Memory B cell (primary cell): ENCODE results near the gene PTPN21.

ENCODE experiments used
- ATAC-seq: fragments of 150-1000 bp; cut with Tn5 transposase; 2 replicates; pipeline ENCODE4 v1.10.0; 2021; ENCODE audit warnings: low read depth, mild to moderate bottlenecking, moderate library complexity
- DNase-seq, 2 donors: peaks; one replicate each; pipeline ENCODE4 v3.0.0; 2022; ENCODE audit warnings: low spot score in 2 of 2
- H3K27ac Mint-ChIP-seq: one replicate; pipeline ENCODE4 v1.8.0; 2022; ENCODE audit warnings: mild to moderate bottlenecking, moderate library complexity, mixed read lengths
- H3K27me3 Mint-ChIP-seq: one replicate; pipeline ENCODE4 v1.8.0; 2022; ENCODE audit warnings: mixed read lengths
- H3K36me3 Mint-ChIP-seq: one replicate; pipeline ENCODE4 v1.8.0; 2022; ENCODE audit warnings: mild to moderate bottlenecking, mixed read lengths
- H3K4me1 Mint-ChIP-seq: one replicate; pipeline ENCODE4 v1.8.0; 2022; ENCODE audit warnings: mixed read lengths
- H3K4me3 Mint-ChIP-seq: one replicate; pipeline ENCODE4 v1.8.0; 2022; ENCODE audit warnings: mild to moderate bottlenecking, moderate library complexity, mixed read lengths
- H3K9me3 Mint-ChIP-seq: one replicate; pipeline ENCODE4 v1.8.0; 2022; ENCODE audit warnings: mixed read lengths

PTPN21 gene

GRCh38 chr14:88507208-88507607 is 47.6 kb downstream of the PTPN21 start:
- Mint-ChIP-seq H3K4me3 (no peak overlapping the region), H3K36me3 (no peaks in the 10 kb centered on the region), H3K27ac (no peak overlapping the region), H3K27me3 (peaks cover 7% of the 10 kb centered on the region), H3K4me1 (no peaks in the 10 kb centered on the region), H3K9me3 (no peaks in the 10 kb centered on the region)
- ATAC-seq (no peak), DNase-seq (no peak)

- Mint-ChIP-seq H3K9me3 (no peaks in the 10 kb centered on the region), H3K27me3 (peaks cover 9% of the 10 kb centered on the region), H3K27ac (no peak overlapping the region), H3K4me1 (no peaks in the 10 kb centered on the region), H3K4me3 (no peak overlapping the region), H3K36me3 (no peaks in the 10 kb centered on the region)
- ATAC-seq (no peak), DNase-seq (no peak)
Measured at GRCh38 chr14:88505621-88506020, 49.2 kb downstream of the PTPN21 start.

GRCh38 chr14:88504602-88505001 is 50.2 kb downstream of the PTPN21 start:
- DNase-seq, result no peak
- Mint-ChIP-seq H3K4me3 (no peak overlapping the region), H3K27ac (no peak overlapping the region), H3K4me1 (no peaks in the 10 kb centered on the region), H3K36me3 (no peaks in the 10 kb centered on the region), H3K27me3 (peaks cover 9% of the 10 kb centered on the region), H3K9me3 (no peaks in the 10 kb centered on the region)
- no peak for ATAC-seq

GRCh38 chr14:88503754-88504406 is 50.9 kb downstream of the PTPN21 start:
- DNase-seq (no peak), ATAC-seq (no peak)
- Mint-ChIP-seq H3K27ac (no peak overlapping the region), H3K4me3 (no peak overlapping the region), H3K9me3 (no peaks in the 10 kb centered on the region), H3K4me1 (no peaks in the 10 kb centered on the region), H3K27me3 (peaks cover 5% of the 10 kb centered on the region), H3K36me3 (no peaks in the 10 kb centered on the region)

DNA sequence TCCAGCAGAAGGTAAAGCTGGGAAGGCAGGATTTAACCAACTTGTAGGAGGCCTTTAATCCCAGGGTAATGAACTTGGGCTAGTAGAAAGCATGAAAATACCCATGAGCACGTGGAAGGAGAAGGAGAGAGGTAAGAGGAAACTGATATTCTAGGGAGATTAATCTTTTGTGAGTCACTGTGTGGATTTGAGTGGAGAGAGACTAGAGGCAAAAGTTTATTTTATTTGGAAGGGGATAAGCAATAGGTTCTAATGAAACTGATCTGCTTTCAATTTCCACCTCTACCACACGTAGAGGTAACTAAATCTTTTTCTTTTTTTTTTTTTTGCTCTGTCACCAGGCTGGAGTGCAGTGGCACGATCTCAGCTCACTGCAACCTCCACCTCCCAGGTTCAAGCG is 52.1 kb downstream of the PTPN21 start:
- no peak overlapping the region for H3K27ac Mint-ChIP-seq
- DNase-seq (no peak), ATAC-seq (no peak)
- no peaks in the 10 kb centered on the region for H3K36me3 Mint-ChIP-seq
- no peaks in the 10 kb centered on the region for H3K4me1 Mint-ChIP-seq
- peaks cover 5% of the 10 kb centered on the region for H3K27me3 Mint-ChIP-seq
- no peak overlapping the region for H3K4me3 Mint-ChIP-seq
- no peaks in the 10 kb centered on the region for H3K9me3 Mint-ChIP-seq

- ATAC-seq (no peak), DNase-seq (no peak)
- Mint-ChIP-seq H3K4me3 (no peak overlapping the region), H3K27ac (no peak overlapping the region), H3K36me3 (no peaks in the 10 kb centered on the region), H3K27me3 (peaks cover 7% of the 10 kb centered on the region), H3K4me1 (no peaks in the 10 kb centered on the region), H3K9me3 (no peaks in the 10 kb centered on the region)
Measured at GRCh38 chr14:88500611-88501010, 54.2 kb downstream of the PTPN21 start.

GRCh38 chr14:88499225-88499624 is 55.6 kb downstream of the PTPN21 start:
- Mint-ChIP-seq H3K4me1 (no peaks in the 10 kb centered on the region), H3K9me3 (no peaks in the 10 kb centered on the region), H3K4me3 (no peak overlapping the region), H3K27ac (no peak overlapping the region), H3K27me3 (peaks cover 9% of the 10 kb centered on the region), H3K36me3 (no peaks in the 10 kb centered on the region)
- ATAC-seq (no peak), DNase-seq (no peak)

DNA sequence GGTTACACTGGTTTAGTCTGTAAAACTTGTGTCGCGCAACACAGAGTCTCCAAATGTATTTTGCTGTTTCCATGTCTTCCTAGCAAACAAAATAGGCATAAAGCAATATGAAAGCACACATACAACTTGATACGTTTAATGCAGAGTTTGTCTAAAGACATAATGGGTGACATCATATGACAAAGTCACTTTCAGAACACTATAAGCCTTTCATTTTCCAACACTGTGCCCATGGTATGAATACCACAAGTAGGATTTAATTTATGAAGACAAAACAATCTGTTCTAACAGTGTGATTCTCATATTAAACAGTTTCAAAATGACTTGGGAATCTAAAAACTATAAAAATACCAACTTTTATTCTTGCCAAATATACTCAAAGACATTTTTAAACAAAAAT is 58.4 kb downstream of the PTPN21 start:
- Mint-ChIP-seq H3K27me3 (peaks cover 12% of the 10 kb centered on the region), H3K36me3 (no peaks in the 10 kb centered on the region), H3K9me3 (no peaks in the 10 kb centered on the region), H3K27ac (no peak overlapping the region), H3K4me3 (no peak overlapping the region), H3K4me1 (peaks cover 5% of the 10 kb centered on the region)
- no peak for ATAC-seq
- DNase-seq, result no peak

DNA sequence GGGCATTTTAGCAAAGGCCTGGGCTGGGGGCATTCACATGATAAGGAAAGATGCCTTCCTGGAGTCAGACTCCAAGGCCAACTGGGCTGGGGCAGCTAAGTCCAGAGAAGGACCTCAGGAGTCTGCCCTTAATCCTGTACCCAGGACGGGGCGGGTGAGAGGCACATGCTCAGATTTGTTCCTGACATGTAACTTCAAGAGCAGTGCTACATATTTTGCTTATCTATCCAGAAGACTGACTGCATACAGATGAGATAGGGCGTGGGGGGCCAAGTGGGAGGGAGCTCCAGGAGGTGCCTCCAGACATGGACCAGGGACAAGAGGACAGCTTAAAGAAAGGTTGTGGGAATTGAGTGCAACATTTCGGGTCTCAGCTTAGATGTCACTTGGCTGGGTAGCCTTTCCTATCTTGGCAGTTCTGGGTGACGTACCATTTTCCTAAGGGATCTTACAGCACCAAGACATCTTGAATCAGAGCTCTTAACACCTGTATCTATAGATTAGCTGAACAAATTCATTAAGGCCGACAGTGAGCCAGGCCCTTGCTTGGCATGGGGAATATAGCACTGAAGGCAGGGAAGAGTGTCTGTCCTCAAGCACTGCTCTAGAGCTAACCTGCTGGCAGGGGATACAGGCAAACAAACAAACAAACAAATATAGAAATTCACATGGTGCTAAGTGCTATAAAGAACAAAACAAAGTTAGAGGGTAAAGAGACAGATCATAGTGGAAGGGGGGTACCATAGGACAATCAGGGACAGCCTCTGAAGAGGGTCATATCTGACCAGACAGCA is 61.2 kb downstream of the PTPN21 start:
- H3K27ac Mint-ChIP-seq, result no peak overlapping the region
- peaks cover 12% of the 10 kb centered on the region for H3K27me3 Mint-ChIP-seq
- no peaks in the 10 kb centered on the region for H3K9me3 Mint-ChIP-seq
- no peaks in the 10 kb centered on the region for H3K36me3 Mint-ChIP-seq
- H3K4me3 Mint-ChIP-seq, result no peak overlapping the region
- peaks cover 5% of the 10 kb centered on the region for H3K4me1 Mint-ChIP-seq
- ATAC-seq (no peak), DNase-seq (no peak)

GRCh38 chr14:88492272-88493089 is 62.3 kb downstream of the PTPN21 start:
- ATAC-seq (peak; percentile 95), DNase-seq (peak; percentile 70 to 74)
- H3K27ac Mint-ChIP-seq, result no peak overlapping the region
- H3K4me3 Mint-ChIP-seq, result no peak overlapping the region
- H3K4me1 Mint-ChIP-seq, result peaks cover 5% of the 10 kb centered on the region
- H3K27me3 Mint-ChIP-seq, result peaks cover 12% of the 10 kb centered on the region
- H3K36me3 Mint-ChIP-seq, result no peaks in the 10 kb centered on the region
- H3K9me3 Mint-ChIP-seq, result no peaks in the 10 kb centered on the region

- Mint-ChIP-seq H3K9me3 (no peaks in the 10 kb centered on the region), H3K27ac (no peak overlapping the region), H3K36me3 (no peaks in the 10 kb centered on the region), H3K4me3 (no peak overlapping the region), H3K27me3 (peaks cover 8% of the 10 kb centered on the region), H3K4me1 (peaks cover 5% of the 10 kb centered on the region)
- no peak for DNase-seq
- no peak for ATAC-seq
Measured at GRCh38 chr14:88490168-88490567, 64.6 kb downstream of the PTPN21 start.

GRCh38 chr14:88488897-88489296 is 65.9 kb downstream of the PTPN21 start:
- Mint-ChIP-seq H3K4me1 (peaks cover 5% of the 10 kb centered on the region), H3K36me3 (no peaks in the 10 kb centered on the region), H3K9me3 (no peaks in the 10 kb centered on the region), H3K27ac (no peak overlapping the region), H3K4me3 (no peak overlapping the region), H3K27me3 (peaks cover 7% of the 10 kb centered on the region)
- DNase-seq (no peak), ATAC-seq (no peak)

GRCh38 chr14:88488081-88488480 is 66.7 kb downstream of the PTPN21 start:
- Mint-ChIP-seq H3K27ac (no peak overlapping the region), H3K27me3 (peaks cover 11% of the 10 kb centered on the region), H3K36me3 (no peaks in the 10 kb centered on the region), H3K4me3 (no peak overlapping the region), H3K9me3 (no peaks in the 10 kb centered on the region), H3K4me1 (peaks cover 5% of the 10 kb centered on the region)
- no peak for DNase-seq
- no peak for ATAC-seq

- H3K4me3 Mint-ChIP-seq, result no peak overlapping the region
- no peaks in the 10 kb centered on the region for H3K36me3 Mint-ChIP-seq
- no peaks in the 10 kb centered on the region for H3K4me1 Mint-ChIP-seq
- no peak for ATAC-seq
- no peaks in the 10 kb centered on the region for H3K9me3 Mint-ChIP-seq
- no peak overlapping the region for H3K27ac Mint-ChIP-seq
- no peak for DNase-seq
- H3K27me3 Mint-ChIP-seq, result peaks cover 17% of the 10 kb centered on the region
Measured at GRCh38 chr14:88482524-88482923, 72.3 kb downstream of the PTPN21 start.
